Measurements from ENCODE around the gene VASP.

VASP gene

GRCh38 chr19:45506989-45507871 lies at the start of gene VASP:
Gene VASP (plus strand): TSS chr19:45507479. CDS start chr19:45507772, 293 bp downstream.
- TF ChIP-seq TAF1 (IDR thresholded peaks at IDR 0.05; ENCODE audit: low read depth) (peak; percentile 67), FOXM1 (IDR thresholded peaks at IDR 0.05; ENCODE audit: borderline replicate concordance, low read depth) (no peak), YY1 (IDR thresholded peaks at IDR 0.05; ENCODE audit: low read depth) (no peak), ZBTB7A (IDR thresholded peaks at IDR 0.05; ENCODE audit: low read depth) (peak; percentile 100), EGR1 (IDR thresholded peaks at IDR 0.05) (0 out of 2 replicates have a peak, but pooled peaks have one; percentile 45), MAX (IDR thresholded peaks at IDR 0.05) (peak; percentile 93), CEBPB (IDR thresholded peaks at IDR 0.05) (no peak), TCF12 (IDR thresholded peaks at IDR 0.05; ENCODE audit: low read depth) (peak; percentile 52; the same call in 1 of the 2 replicates), REST (IDR thresholded peaks at IDR 0.05; ENCODE audit: low read depth) (no peak), EP300 (IDR thresholded peaks at IDR 0.05; ENCODE audit: borderline replicate concordance) (no peak), NFIC (IDR thresholded peaks at IDR 0.05) (peak; percentile 62), CREB1 (IDR thresholded peaks at IDR 0.05; ENCODE audit: low read depth) (no peak), TEAD4 (IDR thresholded peaks at IDR 0.05) (peak; percentile 33), RAD21 (IDR thresholded peaks at IDR 0.05; ENCODE audit: low read depth) (no peak)
- TF ChIP-seq, protein P1, sequence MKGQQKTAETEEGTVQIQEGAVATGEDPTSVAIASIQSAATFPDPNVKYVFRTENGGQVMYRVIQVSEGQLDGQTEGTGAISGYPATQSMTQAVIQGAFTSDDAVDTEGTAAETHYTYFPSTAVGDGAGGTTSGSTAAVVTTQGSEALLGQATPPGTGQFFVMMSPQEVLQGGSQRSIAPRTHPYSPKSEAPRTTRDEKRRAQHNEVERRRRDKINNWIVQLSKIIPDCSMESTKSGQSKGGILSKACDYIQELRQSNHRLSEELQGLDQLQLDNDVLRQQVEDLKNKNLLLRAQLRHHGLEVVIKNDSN (IDR thresholded peaks at IDR 0.05) = no peak

GRCh38 chr19:45457776-45458175 lies 49.5 kb upstream of the VASP start:
- no peak for TF ChIP-seq RAD21 (IDR thresholded peaks at IDR 0.05; ENCODE audit: low read depth)
- TF ChIP-seq EGR1 (IDR thresholded peaks at IDR 0.05) = no peak

DNA sequence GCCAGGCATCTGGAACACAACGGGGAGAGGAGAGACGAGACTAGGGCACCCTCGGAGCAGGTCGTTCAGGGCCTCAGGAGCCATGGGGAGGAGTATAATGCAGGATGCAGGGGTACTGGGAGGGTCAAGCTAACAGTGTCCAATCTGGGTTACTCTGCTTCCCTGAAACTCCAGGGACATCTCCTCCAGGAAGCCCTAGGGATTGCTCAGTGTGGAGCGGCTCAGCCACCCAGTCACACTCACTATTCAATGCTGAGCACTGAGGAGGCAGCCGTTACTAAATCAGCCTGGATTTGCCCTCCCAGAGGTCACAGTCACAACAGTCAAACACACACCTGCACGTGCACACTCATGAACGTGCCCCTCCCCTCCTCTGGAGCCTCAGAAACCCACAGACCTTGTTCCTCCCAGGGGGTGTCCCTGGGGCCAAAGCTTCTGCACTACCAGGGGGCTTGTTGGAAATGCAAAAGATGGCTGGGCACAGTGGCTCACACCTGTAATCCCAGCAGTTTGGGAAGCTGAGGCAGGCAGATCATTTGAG lies 46.4 kb upstream of the VASP start:
- TF ChIP-seq TEAD4 (IDR thresholded peaks at IDR 0.05) (no peak), TAF1 (IDR thresholded peaks at IDR 0.05; ENCODE audit: low read depth) (no peak), FOXM1 (IDR thresholded peaks at IDR 0.05; ENCODE audit: borderline replicate concordance, low read depth) (no peak), REST (IDR thresholded peaks at IDR 0.05; ENCODE audit: low read depth) (no peak), CREB1 (IDR thresholded peaks at IDR 0.05; ENCODE audit: low read depth) (no peak), NFIC (IDR thresholded peaks at IDR 0.05) (no peak), EP300 (IDR thresholded peaks at IDR 0.05; ENCODE audit: borderline replicate concordance) (no peak), CEBPB (IDR thresholded peaks at IDR 0.05) (no peak), ZBTB7A (IDR thresholded peaks at IDR 0.05; ENCODE audit: low read depth) (no peak), EGR1 (IDR thresholded peaks at IDR 0.05) (no peak), YY1 (IDR thresholded peaks at IDR 0.05; ENCODE audit: low read depth) (no peak), TCF12 (IDR thresholded peaks at IDR 0.05; ENCODE audit: low read depth) (no peak)
- TF ChIP-seq, protein P1 (IDR thresholded peaks at IDR 0.05) = no peak

- no peak for TF ChIP-seq CREB1 (IDR thresholded peaks at IDR 0.05; ENCODE audit: low read depth)
- no peak for TF ChIP-seq MAX (IDR thresholded peaks at IDR 0.05)
- no peak for TF ChIP-seq REST (IDR thresholded peaks at IDR 0.05; ENCODE audit: low read depth)
- TF ChIP-seq TCF12 (IDR thresholded peaks at IDR 0.05; ENCODE audit: low read depth) = no peak
- no peak for TF ChIP-seq ZBTB7A (IDR thresholded peaks at IDR 0.05; ENCODE audit: low read depth)
- no peak for TF ChIP-seq TAF1 (IDR thresholded peaks at IDR 0.05; ENCODE audit: low read depth)
- no peak for TF ChIP-seq NFIC (IDR thresholded peaks at IDR 0.05)
- TF ChIP-seq TEAD4 (IDR thresholded peaks at IDR 0.05) = no peak
- no peak for TF ChIP-seq CEBPB (IDR thresholded peaks at IDR 0.05)
- TF ChIP-seq, protein P1 (IDR thresholded peaks at IDR 0.05) = no peak
- no peak for TF ChIP-seq YY1 (IDR thresholded peaks at IDR 0.05; ENCODE audit: low read depth)
- TF ChIP-seq EP300 (IDR thresholded peaks at IDR 0.05; ENCODE audit: borderline replicate concordance) = no peak
- no peak for TF ChIP-seq RAD21 (IDR thresholded peaks at IDR 0.05; ENCODE audit: low read depth)
These were observed 45.1 kb upstream of the VASP start for GRCh38 chr19:45462174-45462573.
